NK-92 (cell line): ENCODE data around the gene RANBP3.
"Not testable (repeated sequence)": the region's sequence is repeated elsewhere in the genome, so short reads cannot be mapped to it uniquely, and the experiment has no call there.

ENCODE experiments used
- DNase-seq: peaks from one replicate; lab custom pipeline; 2025; ENCODE audit not compliant: unreplicated experiment; lab: John Stamatoyannopoulos, UW

The RANBP3 gene

GRCh38 chr19:5977785-5978605 lies at the start of gene RANBP3:
Gene RANBP3, minus strand, starts transcription at chr19:5978140. Its CDS starts 58 bp downstream, at chr19:5978082.
- DNase-seq: peak; percentile 95

- DNase-seq: no peak
These were observed 48.7 kb upstream of the RANBP3 start for GRCh38 chr19:6026390-6027227.

DNA sequence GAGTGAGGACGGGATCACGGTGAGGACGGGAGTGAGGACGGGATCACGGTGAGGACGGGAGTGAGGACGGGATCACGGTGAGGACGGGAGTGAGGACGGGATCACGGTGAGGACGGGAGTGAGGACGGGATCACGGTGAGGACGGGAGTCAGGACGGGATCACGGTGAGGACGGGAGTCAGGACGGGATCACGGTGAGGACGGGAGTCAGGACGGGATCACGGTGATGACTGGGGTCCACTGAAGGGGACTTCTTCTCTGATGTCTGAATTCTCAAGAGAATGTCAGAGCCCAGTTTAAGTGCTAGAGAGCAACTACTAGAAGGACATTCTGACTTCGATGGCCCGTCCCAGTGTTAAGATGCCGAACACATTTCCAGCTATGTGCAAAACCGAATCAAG lies 46.8 kb upstream of the RANBP3 start:
- DNase-seq: not testable (repeated sequence)

GRCh38 chr19:6023936-6024335 lies 46.0 kb upstream of the RANBP3 start:
- DNase-seq: no peak

DNA sequence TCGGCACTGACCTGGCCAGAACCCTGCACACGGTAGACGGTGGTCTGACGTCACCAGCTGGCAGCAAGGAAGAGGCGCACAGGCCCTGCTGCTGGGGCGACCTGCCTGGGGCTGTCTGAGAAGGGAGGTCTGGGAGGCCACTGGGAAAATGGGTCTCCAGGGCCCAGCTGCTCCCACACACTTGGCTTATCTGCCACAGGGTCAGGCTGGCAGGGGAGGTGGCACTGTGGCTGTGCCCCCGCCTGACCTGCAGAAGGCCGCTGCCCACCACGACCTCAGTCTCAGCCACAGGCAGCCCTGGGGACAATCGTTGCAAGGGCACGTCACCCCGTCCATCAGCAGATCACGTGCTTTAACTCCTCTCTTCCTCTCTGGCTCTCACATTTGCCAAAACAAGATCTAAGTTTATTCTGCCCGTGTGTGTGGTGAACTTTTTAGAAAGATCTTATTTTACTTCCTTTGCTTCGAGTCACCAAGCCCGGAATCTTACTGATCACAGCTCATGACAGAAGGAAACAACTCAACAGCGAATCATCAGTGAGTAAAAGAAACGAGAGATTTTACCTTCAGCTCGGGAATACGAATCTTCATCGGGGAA lies 45.2 kb upstream of the RANBP3 start:
- no peak for DNase-seq

DNA sequence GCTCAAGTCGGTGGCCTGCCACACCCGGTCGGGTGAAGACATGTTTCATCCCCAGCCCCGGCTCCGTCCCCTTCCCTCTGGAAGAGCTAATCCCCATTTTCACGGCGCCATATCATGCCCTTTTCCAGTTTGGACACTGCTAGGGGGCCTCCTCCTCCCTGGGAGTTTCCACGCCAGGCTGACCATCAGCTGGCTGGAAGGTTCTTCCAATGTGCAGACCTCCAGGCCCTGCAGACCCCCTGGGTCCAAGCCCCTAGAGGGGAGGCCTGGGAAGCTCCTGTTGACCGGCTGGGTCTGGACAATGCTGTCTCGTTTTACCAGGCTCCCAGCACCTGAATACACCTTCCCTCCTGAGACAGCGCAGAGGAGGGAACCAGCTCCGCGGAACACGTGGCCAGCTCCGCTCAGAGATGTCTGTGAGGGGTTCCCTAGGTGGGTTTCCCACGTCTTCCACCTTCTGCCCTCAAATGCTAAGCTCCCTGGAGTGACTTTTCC lies 44.7 kb upstream of the RANBP3 start:
- no peak for DNase-seq

DNA sequence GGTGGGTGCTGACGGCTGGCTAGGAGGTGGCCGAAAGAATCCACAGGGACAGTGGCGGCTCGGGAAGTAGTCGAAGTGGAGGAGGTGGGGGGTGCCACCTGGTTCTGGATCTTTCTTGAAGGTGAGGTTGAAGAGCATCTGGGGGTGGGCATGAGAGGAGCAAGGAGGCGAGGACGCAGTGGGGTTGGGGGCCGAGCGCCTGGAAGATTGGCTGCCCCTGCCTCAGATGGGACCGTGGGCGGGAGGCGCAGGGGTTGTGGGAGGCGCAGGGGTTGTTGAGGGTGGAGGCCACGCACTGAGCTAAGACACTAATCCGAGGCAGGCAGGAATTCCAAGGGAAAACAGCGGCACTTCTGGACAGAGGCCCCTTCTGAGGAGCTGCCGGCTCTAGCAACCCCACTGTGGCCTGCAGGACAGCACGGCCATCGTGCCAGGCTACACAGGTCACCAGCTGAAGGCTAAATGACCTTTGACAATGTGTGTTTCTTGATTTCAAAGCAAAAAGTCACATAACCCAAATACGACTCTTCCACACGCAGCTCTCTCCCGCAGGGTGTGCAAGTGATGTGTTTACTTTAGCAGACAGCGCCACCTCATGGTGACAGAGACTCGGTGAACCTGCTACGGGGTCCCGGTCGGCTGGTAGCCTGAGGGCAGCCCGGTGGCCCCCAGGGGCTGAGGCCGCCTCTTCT lies 44.1 kb upstream of the RANBP3 start:
- DNase-seq: no peak

GRCh38 chr19:6020972-6021805 lies 43.2 kb upstream of the RANBP3 start:
- DNase-seq: no peak

DNA sequence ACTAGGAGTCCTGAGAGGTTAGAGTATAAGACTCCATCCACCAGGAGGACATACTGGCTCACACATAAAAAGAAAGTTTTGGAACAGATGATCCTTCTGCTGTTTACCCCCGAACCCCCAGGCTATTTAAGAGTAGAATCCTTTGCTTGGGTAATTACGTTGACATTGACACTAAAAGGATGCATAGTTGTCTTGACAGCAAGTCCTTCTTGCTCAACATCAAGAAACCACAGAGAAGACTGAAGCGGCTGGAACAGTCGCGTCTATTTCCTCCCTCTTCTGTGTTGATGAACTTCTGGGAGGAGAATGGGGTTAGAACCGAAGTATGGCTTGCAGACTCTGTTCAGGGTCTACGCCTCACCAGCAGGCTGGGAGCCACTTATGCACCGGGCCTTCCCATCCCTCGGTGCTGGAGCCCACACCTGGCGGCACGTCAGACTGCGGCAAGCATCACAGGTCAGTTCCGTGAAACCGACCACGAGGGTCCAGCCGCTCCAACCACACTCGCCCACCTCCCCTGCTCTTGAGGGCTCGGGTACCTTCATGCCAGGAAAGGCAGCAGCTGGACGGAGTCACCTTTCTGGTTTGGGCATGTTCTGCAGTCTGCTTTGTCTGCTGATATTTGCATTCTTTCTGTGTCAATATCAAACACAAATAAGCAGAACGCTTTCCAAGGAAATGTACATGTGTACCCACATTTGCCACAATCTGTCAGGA lies 42.4 kb upstream of the RANBP3 start:
- no peak for DNase-seq

DNA sequence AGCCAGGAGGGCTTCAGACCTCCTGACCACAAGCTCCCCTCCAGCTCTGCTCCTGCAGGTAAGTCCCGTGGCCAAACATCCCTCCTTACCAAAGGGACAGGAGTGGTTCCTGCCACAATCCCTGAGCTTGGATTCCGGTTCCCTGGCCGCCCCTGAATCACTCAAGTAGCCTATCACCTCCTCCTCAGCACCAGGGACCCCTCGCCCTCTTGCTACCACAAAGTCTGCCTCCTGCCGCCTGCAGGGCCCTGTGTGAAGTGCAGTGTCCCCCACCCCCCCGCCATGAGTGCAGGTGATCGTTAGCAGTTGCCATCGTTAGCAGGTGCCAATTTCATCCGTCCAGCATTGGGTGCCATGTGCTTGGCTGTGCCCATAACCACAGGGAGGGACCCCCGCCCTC lies 40.8 kb upstream of the RANBP3 start:
- DNase-seq: no peak

DNA sequence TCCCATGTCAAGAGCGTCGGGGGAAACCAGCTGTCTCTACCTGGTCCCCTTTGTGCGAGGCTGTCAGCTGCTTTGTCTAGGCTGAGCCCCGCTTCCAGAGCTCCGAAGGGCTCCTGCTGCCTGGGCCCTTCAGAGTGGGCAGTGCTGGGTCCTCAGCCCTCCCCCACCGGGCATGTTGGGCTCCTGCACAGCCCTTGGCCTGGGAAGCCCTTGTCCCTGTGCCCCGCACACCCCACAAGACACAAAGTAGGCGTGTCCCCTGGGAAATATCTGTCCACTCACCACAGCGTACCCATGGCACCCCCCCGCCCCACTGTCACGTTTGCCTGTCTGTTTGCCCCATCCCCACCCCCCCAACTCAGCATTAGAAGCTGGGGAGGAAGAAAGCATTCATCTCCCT lies 39.6 kb upstream of the RANBP3 start:
- no peak for DNase-seq

- DNase-seq: no peak
These were observed 38.1 kb upstream of the RANBP3 start for GRCh38 chr19:6015841-6016545.

GRCh38 chr19:6014551-6015135 lies 36.7 kb upstream of the RANBP3 start:
- no peak for DNase-seq

DNA sequence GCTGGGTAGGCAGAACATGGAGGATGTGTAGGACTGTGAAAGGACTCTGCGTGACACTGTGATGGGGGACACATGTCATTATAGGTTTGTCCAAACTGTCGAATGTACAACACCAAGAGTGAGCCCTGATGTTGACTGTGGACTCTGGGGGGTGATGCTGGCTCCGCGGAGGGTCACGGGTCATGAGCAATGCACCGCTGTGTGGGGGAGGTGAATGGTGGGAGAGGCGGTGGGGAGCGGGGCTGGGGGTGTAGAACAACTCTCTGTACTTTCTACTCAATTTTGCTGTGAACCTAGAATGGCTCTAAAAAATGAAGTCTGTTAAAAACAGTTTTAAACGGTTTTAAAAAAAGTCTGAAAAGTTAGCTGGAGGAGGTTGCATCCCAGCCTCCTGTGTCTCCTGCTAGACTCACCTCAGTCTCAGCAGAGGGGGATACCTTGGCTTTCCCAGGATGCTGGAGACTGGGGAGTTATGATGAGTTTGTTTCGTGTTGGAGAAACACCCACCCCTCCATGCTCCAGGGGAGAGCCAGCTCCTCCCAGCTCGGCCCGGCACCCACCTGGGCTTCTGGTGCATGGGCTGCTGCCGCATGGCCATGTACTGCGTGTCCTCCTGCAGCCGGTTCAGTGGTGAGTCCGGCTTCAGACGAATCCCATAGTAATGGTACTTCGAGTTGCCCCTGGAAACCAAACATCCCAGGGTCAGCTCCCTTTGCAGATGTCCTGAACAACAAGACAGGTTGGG lies 34.7 kb upstream of the RANBP3 start:
- DNase-seq: no peak

DNA sequence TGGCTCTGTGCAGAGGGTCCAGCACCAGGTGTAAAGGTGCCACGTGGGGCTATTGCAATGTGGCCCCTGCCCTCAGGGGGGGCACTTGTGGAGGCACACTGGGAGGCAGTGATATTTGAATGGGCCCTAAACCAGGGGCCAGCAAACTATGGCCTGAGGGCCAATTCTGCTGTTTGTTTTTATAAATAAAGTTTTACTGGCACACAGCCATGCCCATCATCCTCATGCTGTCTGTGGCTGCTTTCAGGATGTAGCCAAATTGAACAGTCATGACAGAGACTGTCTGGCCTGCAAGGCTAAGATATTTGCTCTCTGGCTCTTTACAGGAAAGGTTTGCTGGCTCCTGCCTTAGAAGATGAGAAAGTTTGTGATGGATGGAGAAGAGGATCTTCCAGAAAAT lies 33.9 kb upstream of the RANBP3 start:
- DNase-seq: no peak

- no peak for DNase-seq
These were observed 33.3 kb upstream of the RANBP3 start for GRCh38 chr19:6011206-6011605.

- DNase-seq: no peak
These were observed 32.2 kb upstream of the RANBP3 start for GRCh38 chr19:6010107-6010506.

DNA sequence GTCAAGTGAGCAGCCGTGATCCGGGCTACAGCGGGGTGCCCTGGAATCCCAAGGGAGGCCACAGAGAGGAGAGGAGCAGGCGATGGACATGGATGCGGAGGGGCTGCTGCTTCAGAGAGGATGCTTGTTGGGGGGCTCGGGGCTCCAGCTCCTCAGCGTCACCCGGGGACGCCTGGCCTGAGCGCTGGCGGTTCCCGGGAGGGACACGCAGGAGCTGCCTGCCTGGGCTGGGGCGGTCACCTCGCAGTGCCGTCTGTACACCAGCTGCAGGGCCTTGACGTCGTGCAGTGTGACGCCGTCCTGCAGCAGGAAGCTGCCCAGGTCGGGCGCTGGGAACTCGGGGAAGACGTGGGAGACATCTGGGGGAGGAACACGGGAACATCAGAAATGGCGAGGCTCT lies 29.9 kb upstream of the RANBP3 start:
- DNase-seq: no peak
